PC-3 (cell line): ENCODE data around the gene ABCA5.
A peak's percentile ranks its signal among the peaks of the same experiment; 100 is the strongest.

Experiments
- CTCF ChIP-seq: fragments of 300-600 bp; sonication (generic); conservative IDR thresholded peaks from 2 replicates; pipeline ENCODE4 v1.5.1; 2017; ENCODE audit warnings: antibody characterized with exemption, low read depth, mild to moderate bottlenecking, low read length
- EZH2phosphoT487 ChIP-seq: fragments of 300-600 bp; sonication (generic); IDR thresholded peaks from 2 replicates; pipeline ENCODE4 v1.6.1; 2018; ENCODE audit warnings: mild to moderate bottlenecking, antibody characterized with exemption, low read length, borderline replicate concordance

- TF ChIP-seq EZH2phosphoT487, result no peak
- TF ChIP-seq CTCF, result peak; percentile 96
Measured at GRCh38 chr17:69235338-69236058, 91.4 kb downstream of the ABCA5 start.
